HG03175 (cell line): ENCODE results near the gene XPOT.

ENCODE experiments used
- ATAC-seq: cut with Tn5 transposase; IDR thresholded peaks from one replicate; pipeline ENCODE4 v1.9.1; 2021; ENCODE audit warnings: mild to moderate bottlenecking, moderate library complexity; ENCODE audit not compliant: unreplicated experiment

Gene XPOT

DNA sequence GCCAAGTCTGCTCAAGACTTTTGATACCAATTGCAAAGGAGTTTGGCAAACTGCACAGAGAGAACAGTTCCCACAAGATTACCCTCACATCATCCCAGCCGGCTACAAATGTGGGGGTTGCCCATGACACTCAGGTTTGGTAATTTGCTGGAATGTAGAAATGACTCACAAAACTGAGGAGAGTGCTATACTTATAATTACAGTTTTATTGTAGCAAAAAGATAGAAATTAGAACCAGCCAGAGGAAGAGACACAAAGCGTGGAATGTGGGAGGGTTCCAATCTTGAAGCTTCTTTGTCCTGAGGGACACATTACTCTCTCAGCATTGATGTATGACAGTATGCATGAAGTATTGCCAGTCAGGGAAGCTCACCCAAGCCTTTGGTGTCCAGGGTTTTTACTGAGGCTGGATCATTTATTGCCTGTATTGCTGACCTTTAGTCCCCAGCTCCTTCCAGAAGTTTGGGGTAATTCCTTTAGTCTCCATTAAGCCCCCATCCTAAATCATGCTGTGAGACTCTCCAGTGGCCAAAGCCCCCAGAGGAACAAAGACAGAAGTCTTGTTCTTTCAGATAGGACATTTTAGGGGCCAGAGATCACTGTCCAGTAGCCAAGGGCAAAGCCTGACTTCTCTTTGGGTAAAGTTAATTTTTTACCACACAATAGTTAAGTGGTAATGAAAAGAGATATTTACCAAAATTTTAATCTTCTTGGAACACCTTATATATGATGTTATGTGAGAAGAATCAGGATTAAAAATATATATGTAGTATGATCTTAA, 57.6 kb downstream of the XPOT start:
- ATAC-seq = no peak

- ATAC-seq = no peak
These were observed 62.0 kb downstream of the XPOT start for GRCh38 chr12:64466178-64466577.

GRCh38 chr12:64468966-64469365, 64.8 kb downstream of the XPOT start:
- ATAC-seq = no peak

- ATAC-seq = no peak
These were observed 65.4 kb downstream of the XPOT start for GRCh38 chr12:64469455-64470142.

GRCh38 chr12:64470495-64470894, 66.3 kb downstream of the XPOT start:
- no peak for ATAC-seq

DNA sequence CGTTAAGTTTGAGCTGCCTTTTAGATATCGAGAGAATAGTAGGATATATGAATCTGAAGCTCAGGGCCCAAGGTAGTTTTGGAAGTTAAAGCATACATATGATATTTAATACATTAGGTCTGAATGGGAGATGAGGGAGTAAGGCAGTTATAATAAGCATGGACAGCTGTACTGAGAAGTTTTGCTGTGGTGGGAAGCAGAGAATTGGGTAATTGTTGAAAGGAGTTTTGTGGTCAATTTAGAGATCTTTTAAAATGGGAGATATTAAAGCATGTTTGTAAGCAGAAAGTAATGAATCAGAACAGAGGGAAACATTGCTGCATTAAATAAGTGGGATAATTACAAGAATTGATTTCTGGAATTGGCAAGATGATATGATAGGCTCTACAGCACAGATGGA, 69.0 kb downstream of the XPOT start:
- no peak for ATAC-seq

- no peak for ATAC-seq
These were observed 71.3 kb downstream of the XPOT start for GRCh38 chr12:64475518-64475917.

DNA sequence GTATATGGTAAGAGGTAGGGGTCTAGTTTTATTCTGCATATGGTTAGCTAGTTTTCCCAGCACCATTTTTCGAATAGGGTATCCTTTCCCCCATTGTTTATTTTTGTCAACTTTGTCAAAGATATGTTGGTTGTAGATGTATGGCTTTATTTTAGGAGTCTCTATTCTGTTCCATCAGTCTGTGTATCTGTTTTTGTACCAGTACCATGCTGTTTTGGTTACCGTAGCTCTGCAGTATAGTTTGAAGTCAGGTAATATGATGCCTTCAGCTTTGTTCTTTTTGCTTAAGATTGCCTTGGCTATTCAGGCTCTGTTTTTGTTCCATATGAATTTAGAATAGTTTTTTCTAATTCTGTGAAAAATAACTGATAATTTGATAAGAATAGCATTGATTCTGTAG, 72.7 kb downstream of the XPOT start:
- ATAC-seq = no peak

DNA sequence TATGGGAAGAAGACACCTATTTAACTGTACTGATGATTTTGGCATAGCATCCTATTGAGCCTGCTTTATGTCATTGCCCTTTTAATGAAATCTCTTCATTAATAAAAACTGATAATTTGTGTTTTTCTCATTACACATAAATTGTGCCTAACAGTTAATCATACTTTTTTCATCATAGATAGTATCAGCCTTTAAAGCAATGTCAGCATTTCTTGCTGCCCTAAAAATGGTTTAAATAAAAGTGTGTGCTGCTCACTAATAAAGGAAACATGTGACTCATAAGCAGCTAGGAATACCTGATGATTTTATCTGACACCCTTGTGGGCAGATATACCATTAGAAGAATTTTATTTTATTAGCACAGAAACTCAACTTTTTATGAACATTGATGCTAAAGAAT, 74.5 kb downstream of the XPOT start:
- no peak for ATAC-seq

GRCh38 chr12:64480148-64480547, 76.0 kb downstream of the XPOT start:
- ATAC-seq = no peak

GRCh38 chr12:64486657-64487056, 82.5 kb downstream of the XPOT start:
- no peak for ATAC-seq

DNA sequence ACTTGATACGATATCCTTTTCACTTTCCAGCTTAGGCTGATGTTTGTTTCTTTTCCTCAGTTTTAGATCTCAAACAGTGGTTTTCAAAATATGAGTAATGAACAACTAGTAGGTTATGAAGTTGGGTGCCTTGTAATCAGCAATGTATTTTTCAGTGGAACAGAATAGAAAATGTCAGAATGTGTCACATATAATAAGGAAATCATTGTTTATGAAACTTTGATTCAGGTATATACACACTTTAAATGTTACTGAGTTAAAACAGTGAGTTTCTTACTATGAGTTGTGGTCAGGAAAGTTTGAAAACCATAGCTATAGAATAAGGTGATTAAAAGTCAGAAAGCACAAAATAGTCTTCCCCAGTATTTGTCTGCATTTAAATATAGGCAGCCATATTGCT, 87.5 kb downstream of the XPOT start:
- ATAC-seq = no peak

DNA sequence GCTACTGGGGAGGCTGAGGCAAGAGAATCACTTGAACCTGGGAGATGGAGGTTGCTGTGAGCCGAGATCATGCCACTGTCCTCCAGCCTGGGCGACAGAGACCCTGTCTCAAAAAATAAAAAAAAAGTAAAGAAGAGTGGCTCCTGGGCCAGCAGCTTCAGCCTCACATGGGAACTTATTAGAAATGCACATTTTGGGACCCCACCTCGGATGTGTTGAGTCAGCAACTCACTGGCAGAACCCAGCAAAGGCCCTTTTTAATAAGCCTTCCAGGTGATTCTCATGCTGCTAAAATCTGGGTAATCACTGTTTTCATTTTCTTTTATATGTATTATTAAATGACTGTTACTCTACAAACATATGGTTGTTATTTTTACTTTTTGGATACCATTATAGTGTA, 89.3 kb downstream of the XPOT start:
- ATAC-seq = no peak

- no peak for ATAC-seq
These were observed 91.0 kb downstream of the XPOT start for GRCh38 chr12:64494998-64495729.

GRCh38 chr12:64496839-64497400, 92.7 kb downstream of the XPOT start:
- no peak for ATAC-seq

- ATAC-seq = no peak
These were observed 93.3 kb downstream of the XPOT start for GRCh38 chr12:64497484-64497883.

GRCh38 chr12:64497903-64498302, 93.7 kb downstream of the XPOT start:
- no peak for ATAC-seq

DNA sequence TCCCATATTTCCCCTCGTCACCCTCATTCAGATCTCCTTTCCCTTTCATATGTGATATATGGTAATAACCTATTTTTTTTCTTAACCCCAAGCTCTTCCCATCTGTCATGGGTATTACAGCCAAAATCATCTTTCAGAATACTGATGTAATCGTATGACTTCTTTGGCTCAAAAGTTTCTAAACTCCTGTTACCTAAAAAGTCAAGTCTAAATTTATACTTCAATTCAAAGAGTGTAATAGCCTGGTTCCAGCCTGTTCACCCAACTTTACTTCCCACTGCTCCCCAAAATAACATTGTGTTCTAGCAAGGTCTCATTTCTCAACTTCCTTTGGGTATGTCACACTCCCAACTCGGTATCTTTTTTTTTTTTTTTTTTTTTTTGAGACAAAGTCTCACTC, 96.2 kb downstream of the XPOT start:
- no peak for ATAC-seq
